ENCODE data around the gene LYL1. TPM values are rescaled to one million over a fixed set of nuclear protein-coding genes. Genes with fewer than 3 reads are reported as not detected.

LYL1 gene
- total RNA-seq, 1 donor, result 2.6 TPM

- DNase-seq (ENCODE audit: low read depth), result peak; percentile 71
- H3K4me3 ChIP-seq (ENCODE audit: low read depth, low read length), result no peak overlapping the region
- TF ChIP-seq CTCF (IDR thresholded peaks at IDR 0.05; ENCODE audit: insufficient read depth, low read depth, low read length), result no peak
Measured at GRCh38 chr19:13146763-13147563, 44.3 kb upstream of the LYL1 start.

GRCh38 chr19:13139633-13140311 lies 37.1 kb upstream of the LYL1 start:
- no peak overlapping the region for H3K4me3 ChIP-seq (ENCODE audit: low read depth, low read length)
- TF ChIP-seq CTCF (IDR thresholded peaks at IDR 0.05; ENCODE audit: insufficient read depth, low read depth, low read length), result no peak
- DNase-seq (ENCODE audit: low read depth), result no peak

GRCh38 chr19:13138916-13139198 lies 36.2 kb upstream of the LYL1 start:
- no peak overlapping the region for H3K4me3 ChIP-seq (ENCODE audit: low read depth, low read length)
- TF ChIP-seq CTCF (IDR thresholded peaks at IDR 0.05; ENCODE audit: insufficient read depth, low read depth, low read length), result no peak
- no peak for DNase-seq (ENCODE audit: low read depth)

- H3K4me3 ChIP-seq (ENCODE audit: low read depth, low read length), result no peak overlapping the region
- no peak for DNase-seq (ENCODE audit: low read depth)
- no peak for TF ChIP-seq CTCF (IDR thresholded peaks at IDR 0.05; ENCODE audit: insufficient read depth, low read depth, low read length)
Measured at GRCh38 chr19:13138171-13138915, 35.7 kb upstream of the LYL1 start.

GRCh38 chr19:13137290-13137794 lies 34.7 kb upstream of the LYL1 start:
- TF ChIP-seq CTCF (IDR thresholded peaks at IDR 0.05; ENCODE audit: insufficient read depth, low read depth, low read length), result no peak
- DNase-seq (ENCODE audit: low read depth), result no peak
- H3K4me3 ChIP-seq (ENCODE audit: low read depth, low read length), result no peak overlapping the region

GRCh38 chr19:13135068-13136062 lies 32.7 kb upstream of the LYL1 start:
- no peak overlapping the region for H3K4me3 ChIP-seq (ENCODE audit: low read depth, low read length)
- no peak for TF ChIP-seq CTCF (IDR thresholded peaks at IDR 0.05; ENCODE audit: insufficient read depth, low read depth, low read length)
- DNase-seq (ENCODE audit: low read depth), result no peak
